Fibroblast of pulmonary artery (primary cell): ENCODE data around the gene LTBP3.
A peak's percentile ranks its signal among the peaks of the same experiment; 100 is the strongest.

Experiments
- DNase-seq: peaks from one replicate; pipeline ENCODE4 v3.0.0-alpha.2; 2010; ENCODE audit warnings: low read depth
- H3K4me3 ChIP-seq: replicated peaks from 2 replicates; pipeline ENCODE4 v1.5.1; 2011; ENCODE audit warnings: low read depth, mild to moderate bottlenecking, control low read depth, low read length, moderate library complexity
- CTCF ChIP-seq: IDR thresholded peaks from 2 replicates; pipeline ENCODE4 v1.5.1; 2011; ENCODE audit warnings: mild to moderate bottlenecking, control low read depth, low read length, inconsistent platforms; ENCODE audit errors: missing control alignments

The LTBP3 gene

GRCh38 chr11:65558002-65558929 lies at the start of gene LTBP3:
LTBP3 (minus strand) TSS chr11:65558359; CDS start chr11:65557959, 400 bp downstream.
- peak within 1 kb of the TSS; percentile 60 for H3K4me3 ChIP-seq
- TF ChIP-seq CTCF = no peak
- peak; percentile 82 for DNase-seq

GRCh38 chr11:65606876-65607613 lies 48.9 kb upstream of the LTBP3 start:
- H3K4me3 ChIP-seq = no peak overlapping the region
- peak; percentile 96 for DNase-seq
- no peak for TF ChIP-seq CTCF

- TF ChIP-seq CTCF = no peak
- no peak overlapping the region for H3K4me3 ChIP-seq
- no peak for DNase-seq
Measured at GRCh38 chr11:65604258-65604657, 46.1 kb upstream of the LTBP3 start.

GRCh38 chr11:65599955-65600246 lies 41.7 kb upstream of the LTBP3 start:
- DNase-seq = no peak
- TF ChIP-seq CTCF = no peak
- no peak overlapping the region for H3K4me3 ChIP-seq

GRCh38 chr11:65599216-65599954 lies 41.2 kb upstream of the LTBP3 start:
- no peak for DNase-seq
- TF ChIP-seq CTCF = no peak
- H3K4me3 ChIP-seq = no peak overlapping the region

- no peak for DNase-seq
- no peak for TF ChIP-seq CTCF
- no peak overlapping the region for H3K4me3 ChIP-seq
Measured at GRCh38 chr11:65598258-65598699, 40.1 kb upstream of the LTBP3 start.
